CD14-positive monocyte (primary cell): Measurements from ENCODE around the gene WDFY4. TPM values are rescaled to one million over a fixed set of nuclear protein-coding genes. Genes with fewer than 3 reads are reported as not detected.

ENCODE experiments used
- DNase-seq, 3 donors: peaks; one replicate each; pipeline ENCODE4 v3.0.0-alpha.2; 2011 to 2022
- H2AFZ ChIP-seq: 2 replicates; pipeline ENCODE4 v1.6.0; 2012; ENCODE audit warnings: mild to moderate bottlenecking, low read depth, low read length, inconsistent platforms; ENCODE audit not compliant: insufficient read depth, poor library complexity, severe bottlenecking
- H3K27ac ChIP-seq, 2 donors: 1 replicate in 1 of 2; 2 replicates in 1 of 2; pipeline ENCODE4 v1.5.1; 2012 to 2013; ENCODE audit warnings: low read length in 2 of 2, control low read depth in 1 of 2, inconsistent platforms in 1 of 2, low read depth in 1 of 2, mild to moderate bottlenecking in 1 of 2
- H3K27me3 ChIP-seq, 2 donors: one replicate each; pipeline versions ENCODE4 v1.6.0 to v1.6.1; 2011 to 2013; ENCODE audit warnings: low read length in 2 of 2; ENCODE audit not compliant: control insufficient read depth in 2 of 2, insufficient read depth in 2 of 2
- H3K36me3 ChIP-seq, 2 donors: replicated peaks in 1 of 2; 1 replicate in 1 of 2; 2 replicates in 1 of 2; pipeline versions ENCODE4 v1.5.1 to v1.6.1; 2012 to 2013; ENCODE audit warnings: low read length in 2 of 2, control low read depth in 1 of 2, inconsistent platforms in 1 of 2, mild to moderate bottlenecking in 1 of 2; ENCODE audit not compliant: insufficient read depth in 2 of 2, control insufficient read depth in 1 of 2
- H3K4me1 ChIP-seq, 2 donors: 1 replicate in 1 of 2; 2 replicates in 1 of 2; pipeline versions ENCODE4 v1.5.1 to v1.6.1; 2012 to 2013; ENCODE audit warnings: low read length in 2 of 2, control low read depth in 1 of 2, inconsistent platforms in 1 of 2, mild to moderate bottlenecking in 1 of 2, moderate library complexity in 1 of 2; ENCODE audit not compliant: insufficient read depth in 2 of 2, control insufficient read depth in 1 of 2
- H3K4me2 ChIP-seq: replicated peaks from 2 replicates; pipeline ENCODE3; 2012; ENCODE audit warnings: low read length, moderate library complexity, mild to moderate bottlenecking; ENCODE audit not compliant: poor library complexity, severe bottlenecking; ENCODE audit errors: extremely low read depth
- H3K4me3 ChIP-seq, 3 experiments: fragments of 200-600 bp in 1 of 3; sonication (generic) in 1 of 3; replicated peaks in 1 of 3; 1 replicate in 2 of 3; 2 replicates in 1 of 3; pipeline ENCODE4 v1.5.1; 2011 to 2013; ENCODE audit warnings: low read length in 3 of 3, mild to moderate bottlenecking in 3 of 3, control low read depth in 2 of 3, low read depth in 2 of 3, inconsistent platforms in 1 of 3, moderate library complexity in 1 of 3
- H3K79me2 ChIP-seq: 2 replicates; pipeline ENCODE4 v1.6.0; 2012; ENCODE audit warnings: mild to moderate bottlenecking, control low read depth, inconsistent platforms, low read length, moderate library complexity; ENCODE audit not compliant: insufficient read depth
- H3K9ac ChIP-seq: 2 replicates; pipeline ENCODE4 v1.6.0; 2017; ENCODE audit warnings: low read length, mild to moderate bottlenecking; ENCODE audit not compliant: insufficient read depth, poor library complexity, severe bottlenecking
- H3K9me3 ChIP-seq, 2 donors: replicated peaks in 1 of 2; 1 replicate in 1 of 2; 2 replicates in 1 of 2; pipeline versions ENCODE4 v1.5.1 to v1.6.1; 2012 to 2013; ENCODE audit warnings: low read length in 2 of 2, control low read depth in 1 of 2; ENCODE audit not compliant: control insufficient read depth in 1 of 2, insufficient read depth in 1 of 2
- H4K20me1 ChIP-seq: 2 replicates; pipeline ENCODE4 v1.6.0; 2012; ENCODE audit warnings: mild to moderate bottlenecking, low read length, control low read depth, moderate library complexity; ENCODE audit not compliant: insufficient read depth
- H3K27ac Mint-ChIP-seq, 7 donors: one replicate each; pipeline ENCODE4 v1.8.0; 2020; ENCODE audit warnings: mild to moderate bottlenecking in 7 of 7, mixed read lengths in 7 of 7, moderate library complexity in 6 of 7, inconsistent platforms in 2 of 7
- H3K27me3 Mint-ChIP-seq, 3 donors: one replicate each; pipeline ENCODE4 v1.8.0; 2021 to 2022; ENCODE audit warnings: low read depth in 3 of 3, mild to moderate bottlenecking in 3 of 3, mixed read lengths in 3 of 3, moderate library complexity in 3 of 3, inconsistent platforms in 1 of 3
- H3K36me3 Mint-ChIP-seq, 2 donors: one replicate each; pipeline ENCODE4 v1.8.0; 2020; ENCODE audit warnings: mixed read lengths in 2 of 2, inconsistent platforms in 1 of 2, mild to moderate bottlenecking in 1 of 2
- H3K4me1 Mint-ChIP-seq: one replicate; pipeline ENCODE4 v1.8.0; 2020; ENCODE audit warnings: mild to moderate bottlenecking, mixed read lengths
- H3K4me3 Mint-ChIP-seq, 2 donors: one replicate each; pipeline ENCODE4 v1.8.0; 2020; ENCODE audit warnings: mild to moderate bottlenecking in 2 of 2, mixed read lengths in 2 of 2, moderate library complexity in 1 of 2
- H3K9me3 Mint-ChIP-seq, 7 donors: one replicate each; pipeline ENCODE4 v1.8.0; 2020 to 2022; ENCODE audit warnings: mixed read lengths in 7 of 7, mild to moderate bottlenecking in 6 of 7, moderate library complexity in 6 of 7, inconsistent platforms in 2 of 7
- WGBS: methylation state at CpG from one replicate; pipeline ENCODE4 v1.1.5; 2013; ENCODE audit warnings: missing lambda C conversion rate; ENCODE audit not compliant: insufficient coverage; 5-methylcytosine and 5-hydroxymethylcytosine counted together
- intact Hi-C, 2 donors: fragments of 100-400 bp; cut with micrococcal nuclease; formaldehyde crosslinking; loops; one replicate each; pipeline versions ENCODE4 v1.15.0 to v1.15.1; 2023
- polyA plus RNA-seq, 3 donors: library from polyadenylated mRNA; depleted of rRNA in 1 of 3; unstranded in 2 of 3; stranded (reverse) in 1 of 3; fragments of 300-500 nt in 2 of 3; fragments of >200 nt in 1 of 3; fragmentation: Illumina TruSeq in 2 of 3; gene quantifications; 1 replicate in 2 of 3; 2 replicates in 1 of 3; pipeline ENCODE4 v1.2.3, GENCODE V29; 2012 to 2021
- TF ChIP-seq, protein P1 (sequence below): fragments of 200-600 bp; IDR thresholded peaks from one replicate; pipeline ENCODE4 v1.8.0; 2022; ENCODE audit warnings: antibody characterized with exemption, mild to moderate bottlenecking

WDFY4 gene
- polyA plus RNA-seq, 3 donors = 7.5 to 36.1 (median 9.8) TPM

DNA sequence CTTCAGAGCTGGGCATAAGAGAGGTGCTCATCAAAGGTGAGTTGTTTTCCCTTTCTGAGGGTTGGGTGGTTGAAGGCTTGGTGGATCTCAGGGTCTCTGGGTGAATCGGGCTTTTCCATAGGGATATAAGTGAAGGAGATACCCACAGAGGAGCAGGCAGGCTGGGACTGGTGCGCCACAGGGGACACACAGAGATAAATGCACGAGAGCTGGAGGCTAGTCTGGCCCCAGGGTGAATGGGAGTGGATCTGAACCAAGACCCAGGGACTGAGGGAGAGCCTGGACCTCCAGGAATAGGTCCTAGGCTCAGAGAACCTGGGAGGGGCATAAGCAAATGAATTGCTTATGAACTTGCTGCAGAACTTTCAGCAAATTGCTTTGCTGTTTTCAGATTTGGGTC lies 193.4 kb downstream of the WDFY4 start:
- Histone ChIP-seq H3K27ac (no peak overlapping the region), H3K27me3 (no peaks in the 10 kb centered on the region), H3K4me1 (no peaks in the 10 kb centered on the region), H3K4me3 (no peak overlapping the region), H3K4me2 (no peak overlapping the region), H3K9me3 (no peaks in the 10 kb centered on the region), H2AFZ (no peak overlapping the region), H3K36me3 (peaks cover 69 to 89% of the 10 kb centered on the region in 2 donors), H4K20me1 (no peaks in the 10 kb centered on the region), H3K9ac (no peak overlapping the region), H3K79me2 (no peaks in the 10 kb centered on the region)
- DNase-seq = no peak
- TF ChIP-seq, protein P1, sequence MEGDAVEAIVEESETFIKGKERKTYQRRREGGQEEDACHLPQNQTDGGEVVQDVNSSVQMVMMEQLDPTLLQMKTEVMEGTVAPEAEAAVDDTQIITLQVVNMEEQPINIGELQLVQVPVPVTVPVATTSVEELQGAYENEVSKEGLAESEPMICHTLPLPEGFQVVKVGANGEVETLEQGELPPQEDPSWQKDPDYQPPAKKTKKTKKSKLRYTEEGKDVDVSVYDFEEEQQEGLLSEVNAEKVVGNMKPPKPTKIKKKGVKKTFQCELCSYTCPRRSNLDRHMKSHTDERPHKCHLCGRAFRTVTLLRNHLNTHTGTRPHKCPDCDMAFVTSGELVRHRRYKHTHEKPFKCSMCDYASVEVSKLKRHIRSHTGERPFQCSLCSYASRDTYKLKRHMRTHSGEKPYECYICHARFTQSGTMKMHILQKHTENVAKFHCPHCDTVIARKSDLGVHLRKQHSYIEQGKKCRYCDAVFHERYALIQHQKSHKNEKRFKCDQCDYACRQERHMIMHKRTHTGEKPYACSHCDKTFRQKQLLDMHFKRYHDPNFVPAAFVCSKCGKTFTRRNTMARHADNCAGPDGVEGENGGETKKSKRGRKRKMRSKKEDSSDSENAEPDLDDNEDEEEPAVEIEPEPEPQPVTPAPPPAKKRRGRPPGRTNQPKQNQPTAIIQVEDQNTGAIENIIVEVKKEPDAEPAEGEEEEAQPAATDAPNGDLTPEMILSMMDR = no peak
- Mint-ChIP-seq H3K27ac (peak overlapping the region in 2 of 7 donors; percentile 19 to 33), H3K36me3 (peaks cover 67 to 90% of the 10 kb centered on the region in 2 donors), H3K27me3 (peaks cover 0 to 5% (median 0%) of the 10 kb centered on the region in 3 donors), H3K9me3 (peaks cover 0 to 3% (median 0%) of the 10 kb centered on the region in 7 donors), H3K4me3 (no peak overlapping the region), H3K4me1 (peaks cover 6% of the 10 kb centered on the region)
- intact Hi-C loops = no loop called here
- WGBS = 96% methylated on average over 3 of the region's 3 CpGs

DNA sequence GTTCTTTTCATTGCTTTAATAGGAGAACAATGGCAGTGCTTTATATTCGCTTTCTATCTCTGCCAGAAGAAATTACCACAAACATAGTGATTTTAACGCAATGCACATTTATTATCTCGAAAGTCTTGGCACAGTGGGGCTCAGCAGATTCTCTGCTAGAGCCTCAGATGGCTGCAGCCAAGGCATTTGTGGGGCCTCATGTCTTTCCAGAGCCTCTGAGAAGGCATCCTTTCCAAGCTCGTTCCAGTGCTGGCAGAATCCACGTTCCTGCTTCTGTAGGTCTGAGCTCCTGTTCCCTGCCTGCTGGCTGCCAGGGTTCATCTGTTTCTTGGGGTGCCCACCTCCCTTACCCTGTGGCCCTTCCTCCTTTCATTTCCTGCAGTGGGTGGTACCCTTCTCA lies 194.8 kb downstream of the WDFY4 start:
- Histone ChIP-seq H3K4me1 (no peaks in the 10 kb centered on the region), H3K27ac (no peak overlapping the region), H3K9me3 (no peaks in the 10 kb centered on the region), H2AFZ (no peak overlapping the region), H3K4me2 (no peak overlapping the region), H3K27me3 (no peaks in the 10 kb centered on the region), H3K4me3 (no peak overlapping the region), H4K20me1 (no peaks in the 10 kb centered on the region), H3K36me3 (peaks cover 62 to 90% of the 10 kb centered on the region in 2 donors), H3K9ac (no peak overlapping the region), H3K79me2 (no peaks in the 10 kb centered on the region)
- peaks cover 0 to 5% (median 0%) of the 10 kb centered on the region in 3 donors for H3K27me3 Mint-ChIP-seq
- H3K9me3 Mint-ChIP-seq = peaks cover 0 to 3% (median 0%) of the 10 kb centered on the region in 7 donors
- DNase-seq = no peak
- peaks cover 6% of the 10 kb centered on the region for H3K4me1 Mint-ChIP-seq
- H3K27ac Mint-ChIP-seq = peak overlapping the region in 1 of 7 donors; percentile 12
- TF ChIP-seq, protein P1 = no peak
- intact Hi-C loops = no loop called here
- WGBS = 84% methylated on average over 4 of the region's 5 CpGs
- peaks cover 68 to 87% of the 10 kb centered on the region in 2 donors for H3K36me3 Mint-ChIP-seq
- H3K4me3 Mint-ChIP-seq = no peak overlapping the region
